HepG2 (cell line): Measurements from ENCODE around the gene ARHGAP35. TPM values are rescaled to one million over a fixed set of nuclear protein-coding genes. Genes with fewer than 3 reads are reported as not detected.
A peak's percentile ranks its signal among the peaks of the same experiment; 100 is the strongest.

Source experiments
- AHR ChIP-seq: IDR thresholded peaks from 2 replicates; pipeline ENCODE4 v1.6.1; 2018; ENCODE audit warnings: missing genetic modification reagents, missing compliant biosample characterization
- ATF4 ChIP-seq, 2 experiments: fragments of 450-650 bp in 1 of 2; sonication (generic) in 1 of 2; formaldehyde crosslinking; IDR thresholded peaks; 2 replicates each; pipeline versions ENCODE4 v1.5.0 to v1.8.0; 2020 to 2022; ENCODE audit warnings: mild to moderate bottlenecking in 1 of 2, missing genetic modification reagents in 1 of 2
- DBP ChIP-seq: sonication (generic); formaldehyde crosslinking; IDR thresholded peaks from 2 replicates; pipeline ENCODE4 v1.4.0; 2020; ENCODE audit warnings: missing genetic modification reagents; ENCODE audit errors: not compliant biosample characterization
- GTF2F1 ChIP-seq: fragments of 150-350 bp; IDR thresholded peaks from 2 replicates; pipeline ENCODE4 v1.6.1; 2014; ENCODE audit warnings: low read length
- KDM3A ChIP-seq: IDR thresholded peaks from 2 replicates; pipeline ENCODE4 v1.6.1; 2018; ENCODE audit warnings: low read depth, missing compliant biosample characterization
- MXI1 ChIP-seq: IDR thresholded peaks from 3 replicates; pipeline ENCODE4 v1.6.1; 2012; ENCODE audit warnings: low read depth, low read length, inconsistent platforms, borderline replicate concordance
- NPAS2 ChIP-seq: sonication (generic); formaldehyde crosslinking; IDR thresholded peaks from 2 replicates; pipeline ENCODE4 v1.8.0; 2022; ENCODE audit warnings: mild to moderate bottlenecking, missing genetic modification reagents, borderline replicate concordance
- NRL ChIP-seq: sonication (generic); formaldehyde crosslinking; IDR thresholded peaks from 2 replicates; pipeline ENCODE4 v1.5.0; 2020; ENCODE audit warnings: missing genetic modification reagents, mild to moderate bottlenecking, moderate library complexity, borderline replicate concordance
- PHF5A ChIP-seq: IDR thresholded peaks from one replicate; pipeline ENCODE4 v1.6.1; 2018; ENCODE audit warnings: low read depth, missing genetic modification reagents; ENCODE audit not compliant: unreplicated experiment
- RBAK ChIP-seq: sonication (generic); formaldehyde crosslinking; IDR thresholded peaks from 2 replicates; pipeline ENCODE4 v1.5.1; 2020; ENCODE audit warnings: mild to moderate bottlenecking, missing genetic modification reagents
- RFX5 ChIP-seq: IDR thresholded peaks from 2 replicates; pipeline ENCODE4 v1.6.1; 2011; ENCODE audit warnings: low read depth, low read length, improper control_type of control experiment
- RXRB ChIP-seq: IDR thresholded peaks from 2 replicates; pipeline ENCODE4 v1.6.1; 2016; ENCODE audit warnings: borderline replicate concordance, missing genetic modification reagents, missing compliant biosample characterization
- SALL1 ChIP-seq: sonication (generic); formaldehyde crosslinking; IDR thresholded peaks from 2 replicates; pipeline ENCODE4 v1.8.0; 2022; ENCODE audit warnings: mild to moderate bottlenecking, missing genetic modification reagents
- SNAI1 ChIP-seq: sonication (generic); formaldehyde crosslinking; IDR thresholded peaks from 2 replicates; pipeline ENCODE4 v1.5.0; 2020; ENCODE audit warnings: mild to moderate bottlenecking, missing genetic modification reagents, borderline replicate concordance
- TAF1 ChIP-seq: sonication (generic); formaldehyde crosslinking; IDR thresholded peaks from 2 replicates; pipeline ENCODE4 v1.4.0; 2020; ENCODE audit warnings: missing genetic modification reagents
- THAP11 ChIP-seq: IDR thresholded peaks from 2 replicates; pipeline ENCODE4 v1.6.1; 2016; ENCODE audit warnings: missing biosample characterization, missing genetic modification reagents
- THRA ChIP-seq: sonication (generic); formaldehyde crosslinking; IDR thresholded peaks from 2 replicates; pipeline ENCODE4 v1.4.0; 2020; ENCODE audit warnings: missing genetic modification reagents, borderline replicate concordance
- ZBTB42 ChIP-seq: sonication (generic); formaldehyde crosslinking; IDR thresholded peaks from 2 replicates; pipeline ENCODE4 v1.5.0; 2020; ENCODE audit warnings: mild to moderate bottlenecking, missing genetic modification reagents
- ZC3H4 ChIP-seq: sonication (generic); formaldehyde crosslinking; IDR thresholded peaks from 2 replicates; pipeline ENCODE4 v1.4.0; 2020; ENCODE audit warnings: missing genetic modification reagents, borderline replicate concordance
- ZKSCAN5 ChIP-seq: sonication (generic); formaldehyde crosslinking; IDR thresholded peaks from 2 replicates; pipeline ENCODE4 v1.5.1; 2020; ENCODE audit warnings: mild to moderate bottlenecking, missing genetic modification reagents
- ZNF274 ChIP-seq: sonication (generic); formaldehyde crosslinking; IDR thresholded peaks from 2 replicates; pipeline ENCODE4 v1.5.1; 2020; ENCODE audit warnings: mild to moderate bottlenecking, missing genetic modification reagents
- ZNF460 ChIP-seq: sonication (generic); formaldehyde crosslinking; IDR thresholded peaks from 2 replicates; pipeline ENCODE4 v1.5.1; 2020; ENCODE audit warnings: missing genetic modification reagents, mild to moderate bottlenecking, borderline replicate concordance
- ZNF567 ChIP-seq: sonication (generic); formaldehyde crosslinking; IDR thresholded peaks from 2 replicates; pipeline ENCODE4 v1.8.1; 2023; ENCODE audit warnings: mild to moderate bottlenecking, missing genetic modification reagents, borderline replicate concordance
- ZNF792 ChIP-seq: IDR thresholded peaks from 2 replicates; pipeline ENCODE4 v1.6.1; 2016
- polyA plus RNA-seq, 8 experiments: library from polyadenylated mRNA; depleted of rRNA in 3 of 8; stranded (reverse) in 7 of 8; unstranded in 1 of 8; fragments of >200 nt; fragmentation: Illumina TruSeq in 4 of 8; extraction: Trizol in 4 of 8; gene quantifications; 2 replicates each; pipeline versions ENCODE4 v1.2.1 to v1.2.3, GENCODE V29; 2011 to 2016; ENCODE audit warnings: low read depth in 4 of 8, missing spikeins in 1 of 8, mixed read lengths in 1 of 8; ENCODE audit not compliant: insufficient read depth in 1 of 8
- total RNA-seq, 5 experiments: library from RNA; depleted of rRNA; stranded (reverse); fragments of >200 nt; fragmentation: Illumina TruSeq; extraction: Trizol; gene quantifications; 2 replicates each; pipeline ENCODE4 v1.2.3, GENCODE V29; 2016; ENCODE audit warnings: low read depth in 1 of 5

Gene ARHGAP35
- total and polyA plus RNA-seq, 2 of the 13 experiments (the other 11 are each of a cell fraction or from before 2014, with no cell fraction given): 30.1 to 30.2 TPM

- 0 out of 2 replicates have a peak, but pooled peaks have one; percentile 47 for TF ChIP-seq ZKSCAN5 (CRISPR knock-in tag)
- no peak for TF ChIP-seq PHF5A
- no peak for TF ChIP-seq RFX5
- TF ChIP-seq SNAI1 (CRISPR knock-in tag): 0 out of 2 replicates have a peak, but pooled peaks have one; percentile 82
- peak; percentile 27; the same call in 1 of the 2 replicates for TF ChIP-seq TAF1 (CRISPR knock-in tag)
- no peak for TF ChIP-seq ZNF274 (CRISPR knock-in tag)
- TF ChIP-seq SALL1 (CRISPR knock-in tag): peak; percentile 71
- no peak for TF ChIP-seq ZNF567 (CRISPR knock-in tag)
- TF ChIP-seq KDM3A (CRISPR knock-in tag): no peak
- TF ChIP-seq ZNF460: no peak; the same call in 1 of the 2 replicates
- TF ChIP-seq ZNF792: peak; percentile 99
- TF ChIP-seq ZC3H4: no peak
- TF ChIP-seq DBP (CRISPR knock-in tag): no peak
- 0 out of 2 replicates have a peak, but pooled peaks have one; percentile 62 for TF ChIP-seq AHR (CRISPR knock-in tag)
- no peak for TF ChIP-seq THRA (CRISPR knock-in tag)
- TF ChIP-seq THAP11 (CRISPR knock-in tag): peak; percentile 71; the same call in 1 of the 2 replicates
- TF ChIP-seq RXRB (CRISPR knock-in tag): no peak
- TF ChIP-seq ZBTB42 (CRISPR knock-in tag): no peak
- peak; percentile 63; the same call in 1 of the 3 replicates for TF ChIP-seq MXI1
- no peak for TF ChIP-seq NPAS2 (CRISPR knock-in tag)
- TF ChIP-seq NRL (CRISPR knock-in tag): no peak
- TF ChIP-seq GTF2F1: no peak
- peak in 1 of 2 experiments; percentile 83; a peak in 1 of 4 replicates for TF ChIP-seq ATF4 (CRISPR knock-in tag; IDR thresholded peaks at IDR 0.05)
- TF ChIP-seq RBAK (CRISPR knock-in tag): no peak
Observed at GRCh38 chr19:46856062-46857022, 4.5 kb upstream of the ARHGAP35 start (continued).
